GM19240 (cell line): ENCODE data around the gene ACSF3.

Experiments used
- DNase-seq: peaks from one replicate; pipeline ENCODE4 v3.0.0; 2011; ENCODE audit warnings: low spot score; ENCODE audit not compliant: insufficient read length

Gene ACSF3

DNA sequence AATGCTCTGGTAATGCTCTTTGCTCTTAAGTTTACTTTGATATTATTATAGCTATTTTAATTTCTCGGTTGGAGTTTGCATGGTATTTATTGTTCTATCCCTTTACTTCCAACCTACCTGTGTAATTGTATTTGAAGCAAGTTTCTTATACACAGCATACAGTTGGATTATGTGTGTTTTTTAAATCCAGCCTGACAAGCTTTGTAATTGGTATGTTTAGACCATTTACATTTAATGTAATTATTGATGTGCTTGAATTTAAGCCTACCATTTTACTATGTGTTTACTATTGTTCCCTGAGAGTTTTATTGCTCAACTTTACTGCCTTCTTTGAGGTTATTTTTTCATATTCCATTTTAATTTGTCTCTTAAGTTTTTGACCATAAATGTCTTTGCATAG is 35.7 kb downstream of the ACSF3 start:
- DNase-seq = no peak

DNA sequence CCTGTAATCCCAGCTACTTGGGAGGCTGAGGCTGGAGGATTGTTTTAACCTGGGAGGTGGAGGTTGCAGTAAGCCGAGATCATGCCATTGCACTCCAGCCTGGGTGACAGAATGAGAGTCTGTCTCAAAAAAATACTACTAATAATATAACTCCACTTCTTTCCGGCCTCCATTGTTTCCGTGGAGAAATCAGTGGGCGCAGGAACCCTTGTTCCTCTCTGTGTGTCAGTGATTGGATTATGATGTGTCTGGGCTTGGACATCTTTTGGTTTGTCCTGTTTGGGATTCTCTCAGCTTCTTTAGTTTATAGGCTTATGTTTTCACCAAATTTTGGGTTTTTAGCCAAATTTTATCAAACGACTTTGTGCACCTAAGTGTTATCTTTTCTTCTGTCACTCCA is 36.8 kb downstream of the ACSF3 start:
- no peak for DNase-seq

DNA sequence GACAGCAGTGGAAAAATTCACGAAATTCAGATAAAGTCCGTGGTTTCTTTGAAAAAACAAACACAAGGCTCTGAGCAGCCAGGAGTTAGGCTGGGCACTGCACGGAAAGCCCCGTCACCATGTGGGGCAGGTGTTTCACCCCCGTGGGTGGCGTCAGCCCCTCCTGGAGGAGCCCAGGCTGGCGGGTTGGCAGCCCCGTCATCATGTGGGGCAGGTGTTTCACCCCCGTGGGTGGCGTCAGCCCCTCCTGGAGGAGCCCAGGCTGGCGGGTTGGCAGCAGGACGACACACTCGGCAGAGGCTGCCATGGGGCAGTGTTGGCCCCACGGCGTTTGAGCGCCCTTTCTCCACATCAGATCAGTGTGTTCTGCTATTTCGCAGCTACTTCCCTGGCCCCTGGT is 38.1 kb downstream of the ACSF3 start:
- no peak for DNase-seq

DNA sequence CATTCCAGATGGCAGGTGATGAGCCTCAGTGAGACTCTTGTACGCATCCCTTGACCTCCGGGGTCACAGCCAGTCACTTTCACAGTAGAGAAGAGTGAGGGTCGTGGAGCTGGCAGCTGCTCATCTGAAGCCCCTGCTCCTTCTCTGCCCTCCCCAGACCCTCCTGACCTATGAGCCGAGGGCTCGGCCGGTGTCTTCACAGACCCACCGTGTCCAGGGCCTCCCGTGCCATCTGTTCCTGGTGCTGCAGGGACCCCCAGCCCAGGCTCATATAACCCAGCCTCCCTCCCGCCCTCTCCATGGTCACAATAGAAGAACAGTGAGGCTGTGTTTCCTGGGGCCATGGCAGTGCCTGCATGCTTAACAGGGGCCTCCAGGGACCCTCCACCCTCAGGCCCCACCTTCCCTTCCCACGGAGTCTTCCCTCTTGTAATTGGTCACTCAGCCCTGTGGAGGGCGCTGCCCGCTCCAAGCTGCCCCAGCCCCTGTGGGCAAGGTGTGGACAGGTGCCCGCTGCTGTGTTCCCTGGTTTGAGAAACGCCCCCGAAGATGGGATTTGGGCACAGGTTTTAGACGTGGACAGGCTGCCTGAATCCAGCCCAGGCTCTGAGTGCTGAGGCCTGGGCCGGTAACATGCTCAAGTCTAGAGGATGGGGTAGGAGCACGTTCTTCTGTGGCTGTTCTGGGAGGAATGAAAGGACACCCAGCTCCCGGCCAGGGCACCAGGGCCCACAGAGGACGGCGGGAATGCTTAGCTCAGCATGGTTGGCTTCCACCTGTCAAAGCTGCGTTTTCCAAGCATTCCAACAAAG is 38.7 kb downstream of the ACSF3 start:
- no peak for DNase-seq

DNA sequence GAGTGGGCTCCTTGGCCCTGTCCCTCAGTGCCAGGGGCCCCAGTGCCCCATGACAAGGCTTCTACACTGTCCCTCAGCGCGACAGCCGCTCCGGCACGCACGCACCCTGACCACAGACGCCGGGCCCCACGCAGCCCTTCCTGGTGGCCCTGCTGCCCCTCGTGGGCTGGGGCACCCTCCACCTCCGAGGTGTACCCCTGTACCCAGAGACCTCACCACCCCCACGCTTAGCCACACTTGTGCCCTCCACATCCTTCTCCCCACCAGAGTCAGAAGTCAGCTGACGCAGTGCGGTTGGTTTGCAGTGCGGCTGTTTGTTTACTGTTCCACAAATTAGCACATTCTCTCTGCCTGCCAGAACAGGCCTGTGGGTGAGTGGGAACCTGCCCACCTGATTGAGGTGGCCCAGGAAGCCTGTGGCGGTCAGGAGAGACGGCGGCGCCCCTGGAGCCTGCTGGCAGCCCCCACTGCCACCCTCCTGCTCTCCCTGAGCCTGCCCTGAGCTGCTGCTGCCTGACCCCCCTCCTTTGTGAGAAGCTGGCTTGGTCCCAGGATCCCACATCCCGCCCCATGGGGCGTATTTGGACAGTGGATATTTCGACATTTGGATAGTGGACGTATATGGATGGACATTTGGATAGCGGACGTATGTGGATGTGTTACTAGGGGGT is 39.9 kb downstream of the ACSF3 start:
- no peak for DNase-seq

DNA sequence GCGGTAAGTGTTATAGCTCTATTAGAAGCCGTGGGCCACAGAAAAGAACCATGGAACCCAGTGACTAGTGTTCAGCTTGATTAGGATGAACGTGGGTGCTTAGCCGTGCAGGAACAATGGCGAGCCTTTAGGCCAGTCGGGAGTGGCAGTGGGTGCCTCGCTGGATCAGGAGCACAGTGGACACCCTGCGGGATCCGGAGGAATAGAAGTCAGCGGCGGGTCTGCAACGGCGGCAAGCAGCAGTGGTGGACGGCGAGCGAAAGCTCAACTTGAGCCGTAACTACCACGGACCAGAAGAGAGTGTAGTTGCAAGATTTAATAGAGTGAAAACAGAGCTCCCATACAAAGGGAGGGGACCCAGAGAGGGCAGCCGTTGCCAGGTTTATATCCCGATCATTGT is 40.6 kb downstream of the ACSF3 start:
- no peak for DNase-seq

DNA sequence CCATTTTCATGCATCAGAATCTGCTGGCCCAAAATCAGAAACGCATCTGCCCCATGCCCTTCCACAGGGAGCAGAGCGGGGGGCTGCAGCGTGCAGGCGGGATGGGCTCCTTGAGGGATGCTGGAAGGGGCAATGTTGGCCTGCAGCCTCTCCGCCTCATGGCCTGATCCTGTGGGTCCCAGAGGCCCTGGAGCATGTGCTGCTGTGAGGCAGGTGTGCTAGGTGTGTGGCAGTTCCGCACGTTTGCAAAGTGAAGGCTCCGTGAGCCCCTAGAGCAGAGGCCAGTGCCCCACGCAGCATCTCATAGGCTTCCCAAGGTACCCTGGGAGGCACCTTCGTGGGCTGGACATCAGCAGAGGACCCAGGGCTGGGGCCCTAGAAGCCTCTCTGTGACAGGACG is 41.5 kb downstream of the ACSF3 start:
- no peak for DNase-seq

DNA sequence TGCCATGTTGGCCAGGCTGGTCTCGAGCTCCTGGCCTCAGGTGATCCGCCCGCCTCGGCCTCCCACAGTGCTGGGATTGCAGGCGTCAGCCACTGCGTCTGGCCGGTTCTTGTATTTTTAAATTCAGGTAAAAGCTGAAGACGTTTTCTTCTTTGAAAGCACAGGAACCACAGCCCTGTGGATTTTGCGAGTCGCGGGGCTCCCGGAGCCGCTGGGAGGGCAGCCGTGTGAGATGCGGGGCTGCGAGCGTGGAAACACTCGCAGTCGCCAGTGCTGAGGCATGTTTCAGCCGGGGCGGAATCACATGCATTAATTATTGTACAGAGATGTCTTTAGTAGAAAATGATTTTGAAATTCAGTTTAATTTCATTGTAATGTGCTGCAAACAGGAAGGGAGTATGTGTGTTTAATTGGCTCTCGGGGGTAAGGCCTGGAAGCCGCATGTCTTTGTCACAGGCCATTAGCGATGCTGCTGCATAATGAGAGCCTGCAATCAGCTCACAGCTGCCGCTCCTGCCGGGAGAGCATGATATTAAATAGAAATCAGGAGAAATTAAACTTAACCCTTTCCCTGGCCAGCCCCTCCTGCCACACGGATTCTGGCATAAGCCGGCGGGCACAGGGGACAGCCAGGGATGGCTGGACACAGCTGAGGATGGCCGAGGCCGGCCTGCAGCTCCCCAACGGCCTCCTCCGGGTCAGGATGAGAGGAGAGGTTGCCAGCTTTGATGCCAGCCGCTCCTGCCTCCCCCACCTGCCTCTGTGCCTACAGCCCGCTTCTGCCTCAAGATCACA is 42.5 kb downstream of the ACSF3 start:
- DNase-seq = no peak

DNA sequence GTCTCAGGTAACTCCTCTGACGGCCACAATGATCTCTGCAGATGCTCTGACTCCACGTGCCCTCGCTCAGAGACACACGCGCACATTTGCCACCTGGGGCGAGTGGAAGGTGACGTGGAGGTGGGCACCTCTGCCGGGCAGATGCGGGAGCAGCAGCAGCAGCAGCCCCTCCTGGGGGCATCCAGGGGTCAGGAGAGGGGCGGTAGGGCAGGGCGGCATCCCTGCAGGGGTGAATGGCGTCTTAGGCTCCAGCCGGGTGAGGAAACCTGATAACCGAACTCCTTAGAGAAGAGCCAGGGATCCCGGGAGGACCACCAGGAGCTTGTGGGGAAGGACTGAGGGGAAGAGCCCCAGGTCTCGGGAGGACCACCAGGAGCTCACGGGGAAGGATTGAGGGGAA is 43.3 kb downstream of the ACSF3 start:
- no peak for DNase-seq

DNA sequence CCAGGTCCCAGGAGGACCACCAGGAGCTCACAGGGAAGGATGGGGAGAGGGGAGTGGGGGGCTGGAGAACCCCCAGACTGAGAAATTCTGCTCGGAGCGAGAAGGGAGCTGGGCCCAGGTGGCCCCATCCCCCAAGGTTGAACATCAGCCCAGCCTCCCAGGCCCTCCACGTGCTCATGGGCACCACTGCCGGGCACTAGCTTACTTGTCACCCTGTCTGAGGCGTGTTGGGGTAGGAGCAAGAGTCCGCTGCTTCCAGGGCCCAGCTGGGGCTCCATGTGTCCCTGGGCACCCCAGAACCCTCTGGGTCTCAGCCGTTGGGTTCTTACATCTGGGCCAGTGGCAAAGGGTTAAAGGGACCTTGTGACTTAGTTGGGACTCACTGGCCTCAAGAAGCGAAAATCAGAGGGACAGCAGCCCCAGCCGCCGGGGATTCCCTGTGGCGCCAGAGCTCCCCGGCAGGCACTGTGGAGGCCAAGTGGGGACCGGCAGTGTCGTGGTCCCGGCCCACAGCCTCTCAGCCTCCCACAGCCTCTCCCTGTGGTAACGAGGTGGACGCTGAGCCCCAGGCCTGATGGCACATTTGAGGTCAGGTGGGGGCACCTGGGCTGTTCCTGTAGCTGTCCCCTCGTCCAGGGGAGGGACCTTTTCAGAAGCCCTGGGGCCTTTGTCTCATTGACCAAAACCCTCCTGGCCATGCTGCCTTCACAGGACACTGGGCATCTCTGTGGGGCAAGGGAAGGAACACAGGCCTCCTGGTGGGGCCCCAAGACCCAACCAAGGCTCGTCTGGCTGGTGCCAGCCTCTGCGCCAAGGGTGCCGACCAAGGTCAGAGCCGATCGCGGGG is 44.2 kb downstream of the ACSF3 start:
- DNase-seq = no peak

DNA sequence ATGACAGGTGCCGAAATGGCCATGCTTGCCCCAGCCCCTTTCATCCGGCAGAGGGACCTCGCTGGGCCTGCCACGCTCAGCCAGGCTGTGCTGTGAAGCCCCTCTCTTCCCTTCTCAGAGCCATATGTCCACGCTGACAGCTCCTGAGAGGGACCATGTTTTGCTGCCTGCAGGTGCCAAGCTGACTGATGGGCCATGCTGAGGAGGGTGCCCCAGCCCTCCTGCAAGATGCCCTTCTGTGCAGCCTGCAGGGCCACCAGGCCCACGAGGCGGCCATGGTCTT is 44.8 kb downstream of the ACSF3 start:
- no peak for DNase-seq

DNA sequence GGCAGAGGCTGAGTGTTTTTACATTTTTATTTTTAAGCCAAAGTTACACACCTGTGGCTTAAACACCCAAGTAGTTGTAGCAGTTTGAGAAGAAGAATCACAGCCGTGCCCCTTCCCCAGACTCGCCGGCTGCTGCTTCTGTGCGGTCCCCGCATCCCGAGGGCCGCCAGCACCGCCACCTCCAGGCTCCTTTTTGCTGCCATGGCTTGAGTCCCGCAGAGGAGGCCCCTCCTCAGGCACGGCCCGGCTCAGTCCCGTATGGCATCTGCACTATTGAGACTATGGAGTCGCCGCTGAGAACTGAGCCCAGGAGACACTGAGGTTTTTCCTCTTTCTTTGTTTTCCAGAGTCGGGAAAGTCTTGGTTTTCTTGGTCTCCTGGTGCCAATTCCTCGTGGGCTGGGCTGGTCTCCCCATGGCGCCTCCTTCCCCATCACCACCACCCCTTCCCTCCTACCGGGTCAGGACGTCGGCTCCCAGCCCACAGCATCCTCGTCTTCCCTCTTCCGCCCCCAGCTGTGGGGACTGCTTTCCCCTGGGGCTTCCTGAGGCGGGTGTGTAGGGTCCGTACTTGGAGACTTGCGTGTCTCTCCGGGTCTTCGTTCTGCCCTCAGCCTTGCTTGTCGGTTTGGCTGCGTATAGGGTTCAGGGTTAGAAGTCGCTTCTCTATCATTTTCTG is 45.3 kb downstream of the ACSF3 start:
- no peak for DNase-seq

DNA sequence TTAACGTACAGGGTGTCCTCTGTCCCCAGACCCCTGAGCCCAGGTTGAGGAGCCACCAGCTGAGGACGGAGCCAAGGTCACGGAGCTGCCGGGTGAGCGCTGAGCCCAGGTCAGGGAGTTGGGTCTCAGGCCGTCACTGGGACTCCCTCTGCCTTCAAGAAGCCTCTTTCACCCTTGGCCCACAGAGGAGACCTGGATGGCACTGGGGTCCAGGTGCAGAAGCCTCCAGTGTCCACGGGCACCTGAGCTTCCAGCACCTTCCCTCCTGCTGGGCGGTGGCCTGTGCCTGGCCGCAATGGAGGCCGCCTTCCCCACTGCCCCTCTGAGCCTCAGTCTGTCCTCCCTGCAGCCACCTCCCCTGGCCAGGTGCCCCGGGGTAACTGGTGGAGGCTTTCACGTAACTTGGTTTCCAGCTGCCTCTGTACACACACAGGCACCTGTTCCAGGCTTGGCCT is 46.3 kb downstream of the ACSF3 start:
- no peak for DNase-seq

DNA sequence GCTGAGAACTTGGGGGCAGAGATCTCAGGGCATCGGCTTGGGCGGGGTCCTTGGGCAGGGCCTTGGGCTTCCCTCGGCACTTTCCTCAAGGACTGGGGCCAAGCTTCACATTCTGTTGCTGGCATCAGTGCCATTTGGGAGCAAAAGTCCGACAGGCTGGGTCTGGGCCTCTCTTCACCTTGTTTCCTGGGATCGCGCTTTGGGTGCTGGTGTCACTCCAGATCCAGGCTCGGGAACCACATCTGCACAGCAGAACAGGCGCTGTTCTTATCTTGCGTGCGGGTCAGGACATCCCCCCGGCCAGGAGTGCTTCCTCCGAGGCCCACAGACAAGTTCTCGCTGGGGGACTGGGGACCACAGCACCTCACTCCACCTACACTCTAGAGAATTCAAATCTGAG is 46.7 kb downstream of the ACSF3 start:
- DNase-seq = no peak

DNA sequence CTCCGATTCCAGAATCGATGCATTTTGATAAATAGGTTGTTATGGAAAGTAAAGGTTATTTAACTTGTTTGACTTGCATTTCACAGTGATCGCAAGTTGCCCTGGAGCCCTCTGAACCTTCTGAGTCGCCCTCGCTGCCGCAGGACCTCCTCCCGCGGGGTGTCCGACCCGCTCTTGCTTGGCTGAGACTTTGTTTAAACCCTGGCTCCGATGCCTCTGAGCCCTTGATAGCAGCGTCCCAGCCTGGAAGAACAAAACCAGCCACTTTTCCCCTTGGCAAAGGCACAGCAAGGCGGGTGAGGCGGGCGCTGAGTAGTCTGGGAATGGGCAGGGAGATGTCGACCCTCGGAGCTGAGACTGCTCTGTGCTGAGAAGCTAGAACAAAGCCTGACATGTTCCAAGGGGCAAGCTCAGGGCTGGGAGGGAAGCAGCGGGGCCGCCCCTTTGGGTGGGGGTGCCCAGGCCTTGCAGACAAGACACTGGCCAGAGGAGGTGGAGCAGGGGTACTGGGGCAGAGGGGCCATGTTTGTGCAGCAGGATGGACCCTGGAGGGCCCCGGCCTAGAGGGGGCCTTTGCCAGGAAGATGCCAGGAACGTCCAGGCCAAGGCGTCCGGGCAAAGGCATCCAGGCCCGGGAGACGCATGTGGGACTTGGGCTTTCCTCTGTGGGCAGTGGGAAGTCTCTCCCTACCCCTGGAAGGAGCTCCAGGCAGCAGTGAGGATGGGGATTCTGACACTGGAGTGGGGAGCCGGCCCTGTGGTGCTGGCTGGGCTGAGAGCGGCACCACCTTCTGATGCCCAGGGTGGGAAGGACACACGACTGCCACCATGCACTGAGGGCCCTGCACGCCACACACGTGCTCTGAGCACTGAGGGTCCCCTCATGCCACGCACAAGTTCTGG is 47.6 kb downstream of the ACSF3 start:
- no peak for DNase-seq

DNA sequence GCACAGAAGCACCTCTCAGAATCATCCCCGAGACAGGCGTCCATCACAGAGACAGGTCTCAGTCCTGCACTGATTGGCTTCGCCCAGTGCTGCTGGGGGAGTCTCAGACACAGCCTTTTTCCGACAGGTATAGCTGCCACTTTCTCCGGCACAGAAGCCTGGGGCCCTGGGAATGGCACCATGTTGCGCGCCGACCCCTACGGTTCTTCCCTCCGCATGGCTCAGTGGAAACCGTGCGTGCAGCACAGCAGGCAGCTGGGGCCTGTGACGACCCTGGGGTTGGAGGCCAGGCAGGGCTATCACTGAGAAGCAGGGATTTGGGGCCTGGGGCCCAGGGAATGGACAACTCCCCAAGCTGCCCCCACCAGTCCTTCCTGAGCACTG is 48.2 kb downstream of the ACSF3 start:
- DNase-seq = no peak

DNA sequence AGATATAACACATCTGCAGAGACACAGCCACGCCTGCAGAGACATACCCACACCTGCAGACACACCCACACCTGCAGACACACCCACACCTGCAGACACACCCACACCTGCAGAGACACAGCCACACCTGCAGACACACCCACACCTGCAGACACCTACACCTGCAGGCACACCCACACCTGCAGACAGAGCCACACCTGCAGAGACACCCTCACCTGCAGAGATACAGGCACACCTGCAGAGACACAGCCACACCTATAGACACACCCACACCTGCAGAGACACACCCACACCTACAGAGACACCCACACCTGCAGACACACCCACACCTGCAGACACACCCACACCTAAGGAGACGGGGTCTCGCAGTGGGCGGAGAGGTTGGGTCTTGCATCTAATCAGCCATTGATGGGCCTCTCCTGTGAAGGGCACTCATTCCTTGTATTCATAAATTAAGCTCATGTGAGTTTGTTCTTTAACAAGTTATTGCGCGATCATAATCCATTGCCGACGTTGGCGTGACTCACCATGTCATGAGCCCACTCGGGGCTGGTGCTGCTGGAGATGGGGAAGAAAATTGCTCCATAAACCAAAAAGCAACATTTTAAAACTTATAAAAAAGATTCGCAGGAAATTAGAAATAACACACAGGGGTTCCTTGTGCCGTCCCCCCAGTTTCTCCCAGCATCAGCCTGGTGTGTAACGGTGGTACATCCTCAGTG is 49.0 kb downstream of the ACSF3 start:
- DNase-seq = no peak

DNA sequence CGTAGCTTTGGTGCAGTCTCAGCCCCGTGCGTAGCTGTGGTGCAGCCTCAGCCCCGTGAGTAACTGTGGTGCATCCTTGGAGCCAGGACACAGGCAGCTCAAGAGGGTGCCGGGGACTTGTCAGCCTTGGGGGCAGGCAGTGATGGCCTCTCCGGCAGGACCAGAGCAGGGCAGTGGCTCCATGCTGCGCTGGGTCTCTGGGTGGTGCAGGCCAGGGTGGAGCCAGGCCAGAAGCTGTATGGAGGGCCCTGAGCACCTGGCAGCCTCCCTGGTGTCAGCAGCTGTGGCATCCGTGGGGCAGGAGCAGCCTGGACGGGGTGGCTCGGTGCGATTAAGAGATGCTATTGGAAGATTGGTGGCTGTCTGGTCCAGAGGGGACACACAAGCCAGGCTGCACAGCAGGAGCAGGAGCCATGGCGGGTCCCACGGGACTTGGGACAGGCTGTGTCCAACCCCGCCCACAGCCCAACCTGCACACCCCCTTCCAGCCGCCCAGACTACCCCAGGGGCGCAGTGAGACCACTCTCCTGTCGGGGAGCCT is 49.6 kb downstream of the ACSF3 start:
- no peak for DNase-seq
